Naive B cell (primary cell): Measurements from ENCODE around the gene IRGC. TPM values are rescaled to one million over a fixed set of nuclear protein-coding genes. Genes with fewer than 3 reads are reported as not detected.

ENCODE experiments used
- polyA plus RNA-seq, 6 donors: library from polyadenylated mRNA; unstranded; fragments of 300-500 nt; fragmentation: Illumina TruSeq; gene quantifications; one replicate each; pipeline ENCODE4 v1.2.3, GENCODE V29; 2021; ENCODE audit warnings: low read depth in 6 of 6

Gene IRGC
- polyA plus RNA-seq, 6 donors from 2014 or later, result not detected

Other genes starting within 250 kb of the IRGC start
- gene PHLDB3, start 211.3 kb upstream of the IRGC start, polyA plus RNA-seq, result 1 to 10 TPM in 5 of 6 donors, under 1 TPM in 1; 0.26 to 4.2 (median 2.5) TPM
- gene ETHE1, start 188.9 kb upstream of the IRGC start, polyA plus RNA-seq, result 10 to 100 TPM; 15.5 to 30.7 (median 24.0) TPM
- 1 to 10 TPM in 4 of 6 donors, under 1 TPM in 2; 0.39 to 2.2 (median 1.6) TPM for gene ZNF575, start 182.9 kb upstream of the IRGC start, polyA plus RNA-seq
- gene XRCC1, start 140.5 kb upstream of the IRGC start, polyA plus RNA-seq, result 10 to 100 TPM; 24.4 to 32.4 (median 29.6) TPM
- 1 to 10 TPM in 5 of 6 donors, not detected in 1; 1.1 to 2.6 (median 2.0) TPM for gene PINLYP, start 140.3 kb upstream of the IRGC start, polyA plus RNA-seq
- gene IRGQ, start 119.9 kb upstream of the IRGC start, polyA plus RNA-seq, result 1 to 10 TPM in 4 of 6 donors, under 1 TPM in 1, not detected in 1; 0.93 to 2.4 (median 1.3) TPM
- 10 to 100 TPM in 3 of 6 donors, 1 to 10 TPM in 3; 2.3 to 13.6 (median 10.1) TPM for gene ZNF576, start 119.5 kb upstream of the IRGC start, polyA plus RNA-seq
- under 1 TPM in 3 of 6 donors, not detected in 3; 0.24 to 0.73 (median 0.25) TPM for gene SRRM5, start 104.0 kb upstream of the IRGC start, polyA plus RNA-seq
- 10 to 100 TPM in 4 of 6 donors, 1 to 10 TPM in 2; 8.2 to 18.4 (median 11.1) TPM for gene ZNF428, start 96.4 kb upstream of the IRGC start, polyA plus RNA-seq
- under 1 TPM in 4 of 6 donors, not detected in 2; 0.12 to 0.22 (median 0.19) TPM for gene CADM4, start 76.2 kb upstream of the IRGC start, polyA plus RNA-seq
- gene PLAUR, start 45.9 kb upstream of the IRGC start, polyA plus RNA-seq, result 1 to 10 TPM in 1 of 6 donors, under 1 TPM in 4, not detected in 1; 0.37 to 1.1 (median 0.84) TPM
- 10 to 100 TPM in 2 of 6 donors, 1 to 10 TPM in 4; 2.7 to 13.0 (median 8.2) TPM for gene SMG9, start 38.9 kb downstream of the IRGC start, polyA plus RNA-seq
- gene KCNN4, start 64.9 kb downstream of the IRGC start, polyA plus RNA-seq, result 10 to 100 TPM in 4 of 6 donors, 1 to 10 TPM in 2; 9.7 to 17.2 (median 10.3) TPM
- under 1 TPM in 2 of 6 donors, not detected in 4; 0.28 to 0.65 TPM for gene LYPD5, start 86.4 kb downstream of the IRGC start, polyA plus RNA-seq
- 1 to 10 TPM in 5 of 6 donors, not detected in 1; 2.0 to 6.4 (median 5.5) TPM for gene ZNF283, start 111.2 kb downstream of the IRGC start, polyA plus RNA-seq
- 10 to 100 TPM in 1 of 6 donors, 1 to 10 TPM in 5; 3.1 to 11.3 (median 6.6) TPM for gene ZNF404, start 167.9 kb downstream of the IRGC start, polyA plus RNA-seq
- 10 to 100 TPM in 5 of 6 donors, 1 to 10 TPM in 1; 5.2 to 26.1 (median 15.1) TPM for gene ZNF45, start 219.2 kb downstream of the IRGC start, polyA plus RNA-seq
- 1 to 10 TPM in 2 of 6 donors, under 1 TPM in 3, not detected in 1; 0.41 to 4.6 (median 0.97) TPM for gene ZNF221, start 235.2 kb downstream of the IRGC start, polyA plus RNA-seq